MCF 10A (cell line): ENCODE measurements around the gene KRT85. TPM values are rescaled to one million over a fixed set of nuclear protein-coding genes. Genes with fewer than 3 reads are reported as not detected.

Experiments used
- BruUV-seq: library from RNA; stranded (reverse); fragments of 400-500 nt; replicated peaks from 2 replicates; lab custom pipeline; 2021; lab: Mats Ljungman, UMichigan
- CTCF ChIA-PET: fragments of 300-600 bp; sonication (Branson Sonifier 250); formaldehyde crosslinking; extraction: SDS; loops from one replicate; lab custom pipeline; 2021; ENCODE audit warnings: antibody characterized with exemption, inconsistent platforms; lab: Yijun Ruan, JAX
- POLR2A ChIA-PET: fragments of 300-600, 350-650 bp; sonication (Branson Sonifier 250); formaldehyde crosslinking; extraction: SDS; loops from one replicate; lab custom pipeline; 2020; ENCODE audit warnings: antibody characterized with exemption, inconsistent platforms; lab: Yijun Ruan, JAX
- DNase-seq: peaks from one replicate; pipeline ENCODE4 v3.0.0-alpha.2; 2018; ENCODE audit not compliant: unreplicated experiment
- H3K27ac Mint-ChIP-seq: one replicate; pipeline ENCODE4 v1.8.0; 2022; ENCODE audit warnings: mild to moderate bottlenecking, low read depth, mixed read lengths; ENCODE audit not compliant: unreplicated experiment
- H3K27me3 Mint-ChIP-seq: one replicate; pipeline ENCODE4 v1.8.0; 2022; ENCODE audit warnings: mixed read lengths; ENCODE audit not compliant: insufficient read depth, unreplicated experiment
- H3K36me3 Mint-ChIP-seq: one replicate; pipeline ENCODE4 v1.8.0; 2022; ENCODE audit warnings: mild to moderate bottlenecking, moderate library complexity, mixed read lengths; ENCODE audit not compliant: insufficient read depth, unreplicated experiment
- H3K4me1 Mint-ChIP-seq: one replicate; pipeline ENCODE4 v1.8.0; 2022; ENCODE audit warnings: mixed read lengths; ENCODE audit not compliant: insufficient read depth, unreplicated experiment
- H3K4me3 Mint-ChIP-seq: one replicate; pipeline ENCODE4 v1.8.0; 2022; ENCODE audit warnings: mild to moderate bottlenecking, moderate library complexity, mixed read lengths; ENCODE audit not compliant: unreplicated experiment
- H3K9me3 Mint-ChIP-seq: one replicate; pipeline ENCODE4 v1.8.0; 2022; ENCODE audit warnings: mixed read lengths; ENCODE audit not compliant: unreplicated experiment
- CTCF ChIP-seq: fragments of 200-600 bp; IDR thresholded peaks from one replicate; pipeline ENCODE4 v1.8.0; 2022; ENCODE audit warnings: antibody characterized with exemption, mild to moderate bottlenecking; ENCODE audit not compliant: unreplicated experiment
- intact Hi-C: fragments of 100-400 bp; cut with micrococcal nuclease; formaldehyde crosslinking; loops from 2 replicates; pipeline ENCODE4 v1.14.1; 2022
- total RNA-seq: library from RNA; stranded (reverse); gene quantifications from 2 replicates; pipeline ENCODE4 v1.2.3, GENCODE V29; 2022

The KRT85 gene
- total RNA-seq, 1 experiment from 2014 or later, result 0.23 TPM

GRCh38 chr12:52395761-52396434 lies 28.6 kb upstream of the KRT85 start:
- Mint-ChIP-seq H3K9me3 (no peaks in the 10 kb centered on the region), H3K4me3 (no peak overlapping the region), H3K27me3 (no peaks in the 10 kb centered on the region), H3K4me1 (peaks cover 30% of the 10 kb centered on the region), H3K36me3 (no peaks in the 10 kb centered on the region), H3K27ac (no peak overlapping the region)
- no TSS peak for BruUV-seq
- CTCF ChIA-PET, result interaction anchor here (0.6 to 11.5 kb wide), 22 partner anchors 9 to 614 kb away, joined by 3 to 112 read pairs (median 3); partner anchors contain the start of gene KRT6A
- POLR2A ChIA-PET, result interaction anchor here (0.7 to 3.2 kb wide), 6 partner anchors 29 to 122 kb away, joined by 3 to 20 read pairs (median 4); partner anchors contain the start of gene KRT6A
- intact Hi-C loops, result loop anchor here (1.0 to 10.0 kb wide), 2 partner anchors 49 to 474 kb away; no protein-coding TSS in a partner anchor
- TF ChIP-seq CTCF, result peak; percentile 56
- DNase-seq, result peak; percentile 83

DNA sequence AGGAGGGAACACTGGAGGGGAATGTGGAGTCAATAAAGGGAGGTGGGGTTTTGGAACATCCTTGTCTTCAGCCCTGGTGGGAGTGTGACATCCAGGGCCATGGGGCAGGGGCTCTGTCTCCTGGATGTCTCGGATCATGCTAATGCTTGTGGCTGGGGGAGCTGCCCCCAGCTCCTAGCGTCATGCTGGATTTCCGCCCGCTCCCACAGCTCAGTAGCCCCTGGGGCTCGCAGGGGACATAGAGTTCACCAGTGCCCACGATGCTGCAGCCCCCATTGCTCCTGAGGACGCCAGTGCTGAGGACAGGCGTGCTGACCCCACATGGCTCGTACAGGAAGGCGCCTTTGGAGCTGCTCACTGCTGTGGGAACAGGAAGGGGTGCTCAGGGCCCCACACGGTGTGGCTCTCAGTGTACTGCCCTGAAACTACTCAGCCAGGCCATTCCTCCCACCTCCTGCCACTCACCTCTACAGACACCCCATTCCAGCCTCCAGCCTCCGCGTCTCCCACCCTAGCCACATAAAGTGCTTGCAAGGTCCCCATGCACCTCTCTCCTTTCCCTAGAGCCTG lies 27.6 kb upstream of the KRT85 start:
- intact Hi-C loops, result loop anchor here (5.0 to 10.0 kb wide), 2 partner anchors 50 to 253 kb away; no protein-coding TSS in a partner anchor
- BruUV-seq, result no TSS peak
- H3K9me3 Mint-ChIP-seq, result no peaks in the 10 kb centered on the region
- POLR2A ChIA-PET, result interaction anchor here (0.6 to 3.2 kb wide), 8 partner anchors 21 to 468 kb away, joined by 3 to 20 read pairs (median 4); partner anchors contain the start of gene KRT6A
- H3K27me3 Mint-ChIP-seq, result no peaks in the 10 kb centered on the region
- no peaks in the 10 kb centered on the region for H3K36me3 Mint-ChIP-seq
- no peak overlapping the region for H3K27ac Mint-ChIP-seq
- no peak overlapping the region for H3K4me3 Mint-ChIP-seq
- DNase-seq, result no peak
- no peak for TF ChIP-seq CTCF
- CTCF ChIA-PET, result interaction anchor here (0.6 to 11.5 kb wide), 15 partner anchors 14 to 485 kb away, joined by 3 to 112 read pairs (median 3); no protein-coding TSS in a partner anchor
- peaks cover 30% of the 10 kb centered on the region for H3K4me1 Mint-ChIP-seq

DNA sequence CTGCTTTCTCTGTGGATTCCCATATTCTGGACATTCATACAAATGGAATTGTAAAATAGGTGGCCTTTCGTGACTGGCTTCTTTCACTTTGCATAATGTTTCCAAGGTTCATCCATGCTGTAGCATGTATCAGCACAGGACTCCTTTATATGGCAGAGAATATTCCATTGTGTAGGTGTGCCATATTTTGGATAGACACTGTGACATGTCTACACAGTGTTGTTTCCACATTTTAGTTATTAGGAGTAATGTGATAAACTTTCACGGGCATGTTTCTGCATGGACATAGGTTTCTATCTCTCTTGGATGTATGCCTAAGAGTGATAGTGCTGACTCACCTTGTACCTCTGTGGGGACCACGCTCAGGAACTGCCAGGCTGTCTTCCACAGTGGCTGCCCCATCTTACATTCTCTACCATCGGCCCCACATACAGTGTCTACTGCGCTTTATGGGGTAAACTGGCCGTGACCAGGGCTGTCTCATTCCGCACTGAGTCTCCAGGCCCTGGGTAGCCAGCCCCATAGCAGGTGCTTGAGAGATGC lies 25.3 kb upstream of the KRT85 start:
- Mint-ChIP-seq H3K36me3 (no peaks in the 10 kb centered on the region), H3K27me3 (no peaks in the 10 kb centered on the region), H3K4me3 (no peak overlapping the region), H3K27ac (no peak overlapping the region), H3K9me3 (no peaks in the 10 kb centered on the region), H3K4me1 (peaks cover 38% of the 10 kb centered on the region)
- CTCF ChIA-PET, result interaction anchor here (0.6 to 11.5 kb wide), 16 partner anchors 9 to 492 kb away, joined by 3 to 112 read pairs (median 5); partner anchors contain the start of gene KRT6A
- no peak for DNase-seq
- TF ChIP-seq CTCF, result no peak
- intact Hi-C loops, result loop anchor here (5.0 to 10.0 kb wide), 2 partner anchors 52 to 250 kb away; no protein-coding TSS in a partner anchor
- POLR2A ChIA-PET, result interaction anchor here (0.7 to 3.3 kb wide), 8 partner anchors 81 to 481 kb away, joined by 3 to 24 read pairs (median 4); partner anchors contain the start of genes KRT6A and KRT6C
- no TSS peak for BruUV-seq
